ENCODE results near the gene SHH. TPM values are rescaled to one million over a fixed set of nuclear protein-coding genes. Genes with fewer than 3 reads are reported as not detected.
A peak's percentile ranks its signal among the peaks of the same experiment; 100 is the strongest.

SHH gene
- total and polyA plus RNA-seq, 5 donors = not detected

GRCh38 chr7:155789001-155789725 lies 23.1 kb downstream of the SHH start:
- ATAC-seq (no peak), DNase-seq (no peak)
- 90% methylated on average over 29 of the region's 29 CpGs for WGBS
- no peaks in the 10 kb centered on the region for H3K4me1 ChIP-seq (ENCODE audit: control insufficient read depth, insufficient read depth, low read length)
- H3K27ac ChIP-seq (ENCODE audit: low read length) = no peak overlapping the region
- no peaks in the 10 kb centered on the region for H3K27me3 ChIP-seq (ENCODE audit: control insufficient read depth, insufficient read depth)
- H3K9me3 ChIP-seq (ENCODE audit: control insufficient read depth, low read length) = no peaks in the 10 kb centered on the region
- no peak overlapping the region for H3K4me3 ChIP-seq (ENCODE audit: low read length)
- intact Hi-C loops (cut with DNase I) = no loop called here

- Histone ChIP-seq H3K9me3 (ENCODE audit: control insufficient read depth, low read length) (no peaks in the 10 kb centered on the region), H3K4me3 (ENCODE audit: low read length) (no peak overlapping the region), H3K4me1 (ENCODE audit: control insufficient read depth, insufficient read depth, low read length) (no peaks in the 10 kb centered on the region), H3K27me3 (ENCODE audit: control insufficient read depth, insufficient read depth) (no peaks in the 10 kb centered on the region), H3K27ac (ENCODE audit: low read length) (no peak overlapping the region)
- WGBS = 86% methylated on average over 22 of the region's 22 CpGs
- intact Hi-C loops (cut with DNase I) = no loop called here
- ATAC-seq (no peak), DNase-seq (no peak)
Observed at GRCh38 chr7:155788616-155789000, 23.7 kb downstream of the SHH start.

- Histone ChIP-seq H3K27me3 (ENCODE audit: control insufficient read depth, insufficient read depth) (no peaks in the 10 kb centered on the region), H3K4me1 (ENCODE audit: control insufficient read depth, insufficient read depth, low read length) (no peaks in the 10 kb centered on the region), H3K4me3 (ENCODE audit: low read length) (peak overlapping the region; percentile 34), H3K9me3 (ENCODE audit: control insufficient read depth, low read length) (no peaks in the 10 kb centered on the region), H3K27ac (ENCODE audit: low read length) (no peak overlapping the region)
- WGBS = 3% methylated on average over 68 of the region's 68 CpGs
- intact Hi-C loops (cut with DNase I) = no loop called here
- ATAC-seq = peak; percentile 49
- DNase-seq = peak in 1 of 3 donors; percentile 38
Observed at GRCh38 chr7:155787171-155787851, 25.0 kb downstream of the SHH start.

GRCh38 chr7:155786491-155786890 lies 25.8 kb downstream of the SHH start:
- DNase-seq (no peak), ATAC-seq (no peak)
- Histone ChIP-seq H3K4me3 (ENCODE audit: low read length) (no peak overlapping the region), H3K27me3 (ENCODE audit: control insufficient read depth, insufficient read depth) (no peaks in the 10 kb centered on the region), H3K27ac (ENCODE audit: low read length) (no peak overlapping the region), H3K4me1 (ENCODE audit: control insufficient read depth, insufficient read depth, low read length) (no peaks in the 10 kb centered on the region), H3K9me3 (ENCODE audit: control insufficient read depth, low read length) (no peaks in the 10 kb centered on the region)
- intact Hi-C loops (cut with DNase I) = no loop called here
- 88% methylated on average over 10 of the region's 10 CpGs for whole genome bisulfite sequencing

- Histone ChIP-seq H3K27me3 (ENCODE audit: control insufficient read depth, insufficient read depth) (no peaks in the 10 kb centered on the region), H3K4me1 (ENCODE audit: control insufficient read depth, insufficient read depth, low read length) (no peaks in the 10 kb centered on the region), H3K27ac (ENCODE audit: low read length) (no peak overlapping the region), H3K4me3 (ENCODE audit: low read length) (no peak overlapping the region), H3K9me3 (ENCODE audit: control insufficient read depth, low read length) (no peaks in the 10 kb centered on the region)
- 90% methylated on average over 10 of the region's 10 CpGs for WGBS
- intact Hi-C loops (cut with DNase I) = no loop called here
- DNase-seq = no peak
- ATAC-seq = no peak
Observed at GRCh38 chr7:155785536-155785935, 26.7 kb downstream of the SHH start.

GRCh38 chr7:155782466-155782865 lies 29.8 kb downstream of the SHH start:
- no peaks in the 10 kb centered on the region for H3K4me1 ChIP-seq (ENCODE audit: control insufficient read depth, insufficient read depth, low read length)
- no peaks in the 10 kb centered on the region for H3K9me3 ChIP-seq (ENCODE audit: control insufficient read depth, low read length)
- intact Hi-C loops (cut with DNase I) = no loop called here
- H3K4me3 ChIP-seq (ENCODE audit: low read length) = no peak overlapping the region
- H3K27me3 ChIP-seq (ENCODE audit: control insufficient read depth, insufficient read depth) = no peaks in the 10 kb centered on the region
- 85% methylated on average over 10 of the region's 10 CpGs for WGBS
- ATAC-seq = no peak
- DNase-seq = no peak
- H3K27ac ChIP-seq (ENCODE audit: low read length) = no peak overlapping the region

GRCh38 chr7:155781433-155781832 lies 30.8 kb downstream of the SHH start:
- Histone ChIP-seq H3K9me3 (ENCODE audit: control insufficient read depth, low read length) (no peaks in the 10 kb centered on the region), H3K4me3 (ENCODE audit: low read length) (no peak overlapping the region), H3K27me3 (ENCODE audit: control insufficient read depth, insufficient read depth) (no peaks in the 10 kb centered on the region), H3K27ac (ENCODE audit: low read length) (no peak overlapping the region), H3K4me1 (ENCODE audit: control insufficient read depth, insufficient read depth, low read length) (no peaks in the 10 kb centered on the region)
- no peak for ATAC-seq
- intact Hi-C loops (cut with DNase I) = no loop called here
- no peak for DNase-seq
- 92% methylated on average over 20 of the region's 20 CpGs for WGBS

GRCh38 chr7:155780884-155781283 lies 31.4 kb downstream of the SHH start:
- H3K9me3 ChIP-seq (ENCODE audit: control insufficient read depth, low read length) = no peaks in the 10 kb centered on the region
- intact Hi-C loops (cut with DNase I) = no loop called here
- no peak overlapping the region for H3K4me3 ChIP-seq (ENCODE audit: low read length)
- no peaks in the 10 kb centered on the region for H3K27me3 ChIP-seq (ENCODE audit: control insufficient read depth, insufficient read depth)
- DNase-seq (no peak), ATAC-seq (no peak)
- no peaks in the 10 kb centered on the region for H3K4me1 ChIP-seq (ENCODE audit: control insufficient read depth, insufficient read depth, low read length)
- WGBS = 95% methylated on average over 24 of the region's 24 CpGs
- no peak overlapping the region for H3K27ac ChIP-seq (ENCODE audit: low read length)

- Histone ChIP-seq H3K27me3 (ENCODE audit: control insufficient read depth, insufficient read depth) (no peaks in the 10 kb centered on the region), H3K9me3 (ENCODE audit: control insufficient read depth, low read length) (no peaks in the 10 kb centered on the region), H3K4me3 (ENCODE audit: low read length) (no peak overlapping the region), H3K4me1 (ENCODE audit: control insufficient read depth, insufficient read depth, low read length) (no peaks in the 10 kb centered on the region), H3K27ac (ENCODE audit: low read length) (no peak overlapping the region)
- WGBS = 80% methylated on average over 6 of the region's 6 CpGs
- ATAC-seq (no peak), DNase-seq (no peak)
- intact Hi-C loops (cut with DNase I) = no loop called here
Observed at GRCh38 chr7:155778349-155778748, 33.9 kb downstream of the SHH start.

GRCh38 chr7:155776606-155777005 lies 35.7 kb downstream of the SHH start:
- Histone ChIP-seq H3K4me1 (ENCODE audit: control insufficient read depth, insufficient read depth, low read length) (no peaks in the 10 kb centered on the region), H3K27ac (ENCODE audit: low read length) (no peak overlapping the region), H3K27me3 (ENCODE audit: control insufficient read depth, insufficient read depth) (no peaks in the 10 kb centered on the region), H3K4me3 (ENCODE audit: low read length) (no peak overlapping the region), H3K9me3 (ENCODE audit: control insufficient read depth, low read length) (no peaks in the 10 kb centered on the region)
- ATAC-seq (no peak), DNase-seq (no peak)
- intact Hi-C loops (cut with DNase I) = no loop called here
- 80% methylated on average over 8 of the region's 8 CpGs for WGBS

GRCh38 chr7:155775691-155776090 lies 36.6 kb downstream of the SHH start:
- H3K27ac ChIP-seq (ENCODE audit: low read length) = no peak overlapping the region
- 80% methylated on average over 7 of the region's 7 CpGs for WGBS
- H3K9me3 ChIP-seq (ENCODE audit: control insufficient read depth, low read length) = no peaks in the 10 kb centered on the region
- no peaks in the 10 kb centered on the region for H3K4me1 ChIP-seq (ENCODE audit: control insufficient read depth, insufficient read depth, low read length)
- no peak overlapping the region for H3K4me3 ChIP-seq (ENCODE audit: low read length)
- ATAC-seq (no peak), DNase-seq (no peak)
- intact Hi-C loops (cut with DNase I) = no loop called here
- H3K27me3 ChIP-seq (ENCODE audit: control insufficient read depth, insufficient read depth) = no peaks in the 10 kb centered on the region

All from right cardiac atrium (tissue), 5 donors.